Esophagus muscularis mucosa (tissue), 4 donors: ENCODE measurements around the gene MRTFB. TPM values are rescaled to one million over a fixed set of nuclear protein-coding genes. Genes with fewer than 3 reads are reported as not detected.

Experiments used
- DNase-seq: peaks from one replicate; pipeline ENCODE4 v3.0.0-alpha.2; 2017; ENCODE audit errors: extremely low spot score
- H3K27ac ChIP-seq, 4 donors: fragments of 200-600 bp; sonication (generic); replicated peaks in 1 of 4; 1 replicate in 3 of 4; 2 replicates in 1 of 4; pipeline ENCODE4 v1.5.1; 2016 to 2019; ENCODE audit warnings: mild to moderate bottlenecking in 1 of 4
- H3K27me3 ChIP-seq, 4 donors: fragments of 200-600 bp; sonication (generic); one replicate each; pipeline versions ENCODE4 v1.5.1 to v1.6.0; 2016 to 2019
- H3K36me3 ChIP-seq, 4 donors: fragments of 200-600 bp; sonication (generic); one replicate each; pipeline ENCODE4 v1.5.1; 2016 to 2019
- H3K4me1 ChIP-seq, 4 donors: fragments of 200-600 bp; sonication (generic); one replicate each; pipeline ENCODE4 v1.5.1; 2016 to 2019
- H3K4me3 ChIP-seq, 4 donors: fragments of 200-600 bp; sonication (generic); 1 replicate in 2 of 4; 2 replicates in 2 of 4; pipeline ENCODE4 v1.5.1; 2016 to 2019; ENCODE audit warnings: mild to moderate bottlenecking in 4 of 4, moderate library complexity in 1 of 4
- H3K9me3 ChIP-seq, 4 donors: fragments of 200-600 bp; sonication (generic); 1 replicate in 3 of 4; 2 replicates in 1 of 4; pipeline ENCODE4 v1.5.1; 2016 to 2019
- CTCF ChIP-seq, 3 experiments: fragments of 200-600 bp in 2 of 3; fragments of 450-650 bp in 1 of 3; sonication (generic) in 2 of 3; IDR thresholded peaks; one replicate each; pipeline ENCODE4 v1.5.1; 2017 to 2019; ENCODE audit warnings: antibody characterized with exemption in 3 of 3, mild to moderate bottlenecking in 2 of 3, moderate library complexity in 1 of 3
- EP300 ChIP-seq: sonication (generic); formaldehyde crosslinking; IDR thresholded peaks from one replicate; pipeline ENCODE4 v1.6.1; 2017; ENCODE audit warnings: antibody characterized with exemption
- POLR2A ChIP-seq: fragments of 450-650 bp; IDR thresholded peaks from one replicate; pipeline ENCODE4 v1.6.1; 2017; ENCODE audit warnings: antibody characterized with exemption, moderate library complexity, mild to moderate bottlenecking, low read depth
- POLR2AphosphoS5 ChIP-seq, 2 donors: sonication (generic); formaldehyde crosslinking; IDR thresholded peaks; one replicate each; pipeline ENCODE4 v1.6.1; 2017; ENCODE audit warnings: antibody characterized with exemption in 2 of 2
- WGBS: methylation state at CpG from one replicate; pipeline ENCODE4 v1.1.5; 2018; 5-methylcytosine and 5-hydroxymethylcytosine counted together
- intact Hi-C: fragments of 100-400 bp; cut with DNase I; formaldehyde crosslinking; loops from one replicate; pipeline ENCODE4 v1.15.1; 2023
- total RNA-seq, 4 donors: library from RNA; depleted of rRNA; stranded (reverse); fragments of >200 nt; gene quantifications; one replicate each; pipeline versions ENCODE4 v1.1.0 to v1.2.1, GENCODE V29; 2016

The MRTFB gene
- total RNA-seq, 4 donors from 2014 or later: 36.3 to 63.6 (median 48.2) TPM

- Histone ChIP-seq H3K4me1 (peaks cover 0 to 16% (median 12%) of the 10 kb centered on the region in 4 donors), H3K4me3 (no peak overlapping the region), H3K36me3 (peaks cover 20 to 51% (median 35%) of the 10 kb centered on the region in 4 donors), H3K9me3 (no peaks in the 10 kb centered on the region), H3K27ac (no peak overlapping the region), H3K27me3 (no peaks in the 10 kb centered on the region)
- DNase-seq: no peak
- TF ChIP-seq POLR2A: no peak
- no peak for TF ChIP-seq POLR2AphosphoS5 (IDR thresholded peaks at IDR 0.05)
- TF ChIP-seq CTCF (IDR thresholded peaks at IDR 0.05): no peak
- no peak for TF ChIP-seq EP300
- intact Hi-C loops: no loop called here
- 43% methylated on average over 9 of the region's 9 CpGs for WGBS
Observed at GRCh38 chr16:14232106-14232864, 161.2 kb downstream of the MRTFB start.

GRCh38 chr16:14236401-14236800 is 165.3 kb downstream of the MRTFB start:
- Histone ChIP-seq H3K27me3 (no peaks in the 10 kb centered on the region), H3K27ac (no peak overlapping the region), H3K4me1 (peaks cover 4 to 25% (median 20%) of the 10 kb centered on the region in 4 donors), H3K9me3 (no peaks in the 10 kb centered on the region), H3K36me3 (peaks cover 38 to 74% (median 69%) of the 10 kb centered on the region in 4 donors), H3K4me3 (no peak overlapping the region)
- intact Hi-C loops: no loop called here
- 97% methylated on average over 5 of the region's 5 CpGs for WGBS
- TF ChIP-seq POLR2AphosphoS5 (IDR thresholded peaks at IDR 0.05) (no peak), CTCF (IDR thresholded peaks at IDR 0.05) (no peak), EP300 (no peak), POLR2A (no peak)
- DNase-seq: no peak

DNA sequence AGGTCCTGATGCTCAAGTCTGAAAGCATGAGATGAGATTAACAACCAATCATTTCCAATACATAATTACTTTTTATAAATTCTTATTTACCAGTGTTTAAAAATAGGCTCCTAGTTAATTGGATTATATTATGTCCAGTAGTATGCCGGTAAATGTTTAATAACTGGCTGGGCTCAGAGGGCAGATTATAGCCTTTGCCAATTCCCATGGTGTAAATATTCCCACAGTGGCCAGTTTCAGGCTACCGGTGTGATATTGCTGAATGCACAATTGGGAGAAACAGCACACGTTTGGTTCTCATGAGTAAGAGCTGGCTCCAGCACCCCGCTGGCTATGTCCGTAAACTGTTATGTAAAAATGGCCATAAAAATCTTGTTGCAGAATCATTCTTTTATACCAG is 167.6 kb downstream of the MRTFB start:
- no peak overlapping the region for H3K4me3 ChIP-seq
- peaks cover 38 to 92% (median 69%) of the 10 kb centered on the region in 4 donors for H3K36me3 ChIP-seq
- no peak for DNase-seq
- H3K4me1 ChIP-seq: peaks cover 10 to 16% (median 14%) of the 10 kb centered on the region in 4 donors
- H3K27me3 ChIP-seq: no peaks in the 10 kb centered on the region
- 95% methylated on average over 5 of the region's 5 CpGs for WGBS
- no peak overlapping the region for H3K27ac ChIP-seq
- H3K9me3 ChIP-seq: no peaks in the 10 kb centered on the region
- intact Hi-C loops: no loop called here
- no peak for TF ChIP-seq EP300
- TF ChIP-seq POLR2AphosphoS5 (IDR thresholded peaks at IDR 0.05): no peak
- TF ChIP-seq POLR2A: no peak

DNA sequence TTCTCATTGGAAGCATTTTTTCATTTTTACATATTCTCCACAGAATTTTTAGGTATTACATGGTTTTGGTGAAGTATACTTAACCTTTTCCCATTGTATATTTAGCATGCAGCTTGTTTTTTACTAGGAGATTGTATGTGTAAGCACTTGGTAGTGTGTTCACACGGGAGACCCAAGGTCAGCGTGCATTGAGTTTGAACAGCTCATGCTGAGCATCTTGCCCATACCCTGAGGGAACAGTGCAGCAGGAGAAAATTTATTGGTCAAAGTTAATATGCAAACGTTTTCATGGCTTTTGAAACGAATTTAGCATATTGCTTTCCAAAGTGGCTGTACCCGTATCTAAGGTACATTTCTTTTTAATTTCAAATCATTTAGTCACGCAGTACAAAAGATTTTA is 168.7 kb downstream of the MRTFB start:
- peaks cover 28 to 88% (median 62%) of the 10 kb centered on the region in 4 donors for H3K36me3 ChIP-seq
- no peak overlapping the region for H3K4me3 ChIP-seq
- WGBS: 89% methylated on average over 6 of the region's 6 CpGs
- TF ChIP-seq POLR2A (no peak), EP300 (no peak), CTCF (IDR thresholded peaks at IDR 0.05) (no peak), POLR2AphosphoS5 (IDR thresholded peaks at IDR 0.05) (no peak)
- no peak for DNase-seq
- peaks cover 10 to 16% (median 14%) of the 10 kb centered on the region in 4 donors for H3K4me1 ChIP-seq
- no peaks in the 10 kb centered on the region for H3K9me3 ChIP-seq
- no peaks in the 10 kb centered on the region for H3K27me3 ChIP-seq
- intact Hi-C loops: loop anchor here (10.0 kb wide), 2 partner anchors 165 to 315 kb away; partner anchors contain the start of genes ERCC4 and MRTFB
- H3K27ac ChIP-seq: no peak overlapping the region

GRCh38 chr16:14240219-14240843 is 169.2 kb downstream of the MRTFB start:
- TF ChIP-seq POLR2AphosphoS5 (IDR thresholded peaks at IDR 0.05): no peak
- TF ChIP-seq EP300: no peak
- no peak for TF ChIP-seq POLR2A
- no peak for TF ChIP-seq CTCF (IDR thresholded peaks at IDR 0.05)
- DNase-seq: no peak
- Histone ChIP-seq H3K27ac (peak overlapping the region in 2 of 4 donors; percentile 15 to 29), H3K4me1 (peaks cover 10 to 16% (median 14%) of the 10 kb centered on the region in 4 donors), H3K27me3 (no peaks in the 10 kb centered on the region), H3K36me3 (peaks cover 23 to 88% (median 61%) of the 10 kb centered on the region in 4 donors), H3K9me3 (no peaks in the 10 kb centered on the region), H3K4me3 (no peak overlapping the region)
- intact Hi-C loops: loop anchor here (10.0 kb wide), 2 partner anchors 166 to 316 kb away; partner anchors contain the start of genes ERCC4 and MRTFB
- 76% methylated on average over 10 of the region's 10 CpGs for WGBS
